Adipose tissue (tissue), 3 donors: ENCODE data around the gene OR13C8. TPM values are rescaled to one million over a fixed set of nuclear protein-coding genes. Genes with fewer than 3 reads are reported as not detected.
"Not testable (repeated sequence)": the region's sequence is repeated elsewhere in the genome, so short reads cannot be mapped to it uniquely, and the experiment has no call there.

Experiments used
- H3K27ac ChIP-seq: one replicate; pipeline ENCODE4 v1.5.1; 2013; ENCODE audit warnings: low read depth, low read length
- WGBS, 3 donors: extraction: QIAGEN DNeasy Blood & Tissue Kit; methylation state at CpG; one replicate each; pipeline ENCODE4 v1.1.7; 2013; 5-methylcytosine and 5-hydroxymethylcytosine counted together
- polyA plus RNA-seq, 3 donors: library from polyadenylated mRNA; stranded (reverse); fragments of 200-250 nt; gene quantifications; one replicate each; pipeline ENCODE4 v1.2.3, GENCODE V29; 2013
- donor health status: healthy with polysubstance abuse.
- donor health status: Bipolar disorder and iron deficiency.
- donor health status: healthy.

Gene OR13C8
- polyA plus RNA-seq, 3 donors, result not detected

DNA sequence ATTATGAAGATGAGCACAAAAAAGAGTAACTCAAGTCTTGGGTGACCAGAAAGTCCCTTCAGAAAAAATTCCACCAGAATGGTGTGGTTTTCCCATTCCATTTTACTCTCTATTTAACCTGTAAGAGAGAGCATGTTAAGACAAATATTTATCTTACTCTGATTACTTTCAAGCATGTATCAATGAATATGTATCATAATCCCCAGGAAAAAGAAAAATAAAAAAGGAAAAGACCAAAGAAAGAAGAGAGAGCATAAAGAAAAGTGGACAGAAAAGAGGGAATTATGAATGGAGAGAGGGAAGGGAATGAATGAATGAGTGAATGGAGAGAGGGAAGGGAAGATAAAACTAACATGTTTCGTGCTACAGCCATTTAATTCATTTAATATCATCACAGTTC is 36.6 kb downstream of the OR13C8 start, which contains the start of gene OR13C2:
OR13C2 (minus strand) TSS at position 101 of the 400 bp plus-strand sequence; CDS start at position 101, 0 bp downstream.
- 60 to 90% (median 62%) methylated on average over 1 of the region's 1 CpG for WGBS, 3 donors
- not testable (repeated sequence) for H3K27ac ChIP-seq

DNA sequence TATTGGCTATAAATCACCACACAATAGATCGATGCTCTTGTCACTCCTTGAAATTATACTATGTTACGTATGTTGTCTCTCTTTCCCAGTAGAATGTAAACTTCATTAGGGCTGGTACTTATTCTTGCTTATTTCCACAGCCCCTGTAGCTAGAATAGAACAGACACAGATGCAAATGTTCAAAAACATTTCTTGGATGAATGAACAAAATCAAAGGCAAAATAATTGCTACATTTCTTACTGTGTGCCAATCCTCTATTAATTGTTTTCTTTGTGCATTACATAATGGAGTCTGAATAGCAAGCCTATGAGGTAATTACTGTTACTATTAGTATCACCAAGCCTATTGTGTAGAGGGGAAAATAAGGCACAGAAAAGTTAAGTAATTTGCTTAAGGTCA is 37.2 kb downstream of the OR13C8 start:
- WGBS, 3 donors, result 78 to 85% (median 85%) methylated on average over 2 of the region's 2 CpGs

GRCh38 chr9:104608336-104608735 is 39.4 kb downstream of the OR13C8 start:
- H3K27ac ChIP-seq, result no peak overlapping the region
- WGBS, 3 donors, result 33 to 44% (median 43%) methylated on average over 1 of the region's 1 CpG

More for the DNA sequence above, 37.2 kb downstream of the OR13C8 start:
- no peak overlapping the region for H3K27ac ChIP-seq

- WGBS, 3 donors, result 55 to 88% (median 87%) methylated on average over 2 of the region's 2 CpGs
- no peak overlapping the region for H3K27ac ChIP-seq
These were observed 42.2 kb downstream of the OR13C8 start for GRCh38 chr9:104611213-104611612.

DNA sequence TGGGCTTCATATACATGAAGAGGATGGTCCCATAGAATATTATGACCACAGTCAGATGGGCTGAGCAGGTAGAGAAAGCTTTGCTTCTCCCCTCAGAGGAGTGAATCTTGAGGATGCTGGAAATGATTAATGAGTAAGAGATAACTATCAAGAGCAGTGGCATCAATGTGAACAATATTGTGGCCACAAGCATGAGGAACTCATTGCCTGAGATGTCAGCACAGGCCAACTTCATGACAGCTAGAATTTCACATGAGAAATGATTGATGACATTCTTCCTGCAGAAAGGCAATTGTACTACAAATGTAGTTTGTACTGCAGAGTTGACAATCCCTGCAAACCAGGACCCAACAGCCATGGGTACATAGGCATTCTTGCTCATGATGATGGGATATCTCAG is 48.5 kb downstream of the OR13C8 start:
- H3K27ac ChIP-seq, result no peak overlapping the region

DNA sequence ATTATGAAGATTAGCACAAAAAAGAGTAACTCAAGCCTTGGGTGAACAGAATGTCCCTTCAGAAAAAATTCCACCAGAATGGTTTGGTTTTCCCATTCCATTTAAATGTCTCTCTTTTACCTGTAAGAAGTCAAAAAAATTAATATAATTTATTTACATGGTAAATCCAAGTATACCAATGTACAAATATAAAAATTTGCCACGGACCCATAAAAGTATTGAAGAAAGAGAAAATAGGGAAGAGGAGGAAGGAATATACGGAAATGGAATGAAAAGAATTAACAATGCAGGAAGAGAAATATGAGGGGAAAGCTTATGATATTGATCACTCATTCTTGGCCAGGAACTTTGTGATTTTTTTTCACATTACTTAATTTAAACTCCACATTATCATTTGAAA is 49.1 kb downstream of the OR13C8 start, which contains the start of gene OR13C9:
OR13C9 (minus strand) TSS at position 101 of the 400 bp plus-strand sequence; CDS start at position 101, 0 bp downstream.
- WGBS, 3 donors, result 64 to 79% (median 65%) methylated on average over 2 of the region's 2 CpGs
- H3K27ac ChIP-seq, result no peak within 1 kb of the TSS

Other genes with a start within 250 kb of the OR13C8 start
- not detected for gene OR13F1, start 64.9 kb upstream of the OR13C8 start, polyA plus RNA-seq
- gene OR13C4, start 42.0 kb upstream of the OR13C8 start, polyA plus RNA-seq, result not detected
- gene OR13C3, start 32.3 kb upstream of the OR13C8 start, polyA plus RNA-seq, result not detected
- not detected for gene OR13C5, start 30.2 kb downstream of the OR13C8 start, polyA plus RNA-seq
- not detected for gene OR13C2, start 36.5 kb downstream of the OR13C8 start, polyA plus RNA-seq
- gene OR13C9, start 49.0 kb downstream of the OR13C8 start, polyA plus RNA-seq, result not detected
- not detected for gene OR13D1, start 125.3 kb downstream of the OR13C8 start, polyA plus RNA-seq
- 10 to 100 TPM; 11.1 to 35.4 (median 27.2) TPM for gene NIPSNAP3A, start 178.5 kb downstream of the OR13C8 start, polyA plus RNA-seq
- gene NIPSNAP3B, start 195.0 kb downstream of the OR13C8 start, polyA plus RNA-seq, result 10 to 100 TPM in 1 of 3 donors, 1 to 10 TPM in 2; 2.2 to 12.8 (median 5.1) TPM